Loucy (cell line): Measurements from ENCODE around the gene C17orf113.
A peak's percentile ranks its signal among the peaks of the same experiment; 100 is the strongest.
"Not testable (repeated sequence)": the region's sequence is repeated elsewhere in the genome, so short reads cannot be mapped to it uniquely, and the experiment has no call there.

Experiments
- H2AFZ ChIP-seq: fragments of 200-600 bp; sonication (generic); 2 replicates; pipeline ENCODE4 v1.6.0; 2016; ENCODE audit warnings: antibody characterized with exemption, mild to moderate bottlenecking, low read length, moderate library complexity
- H3F3A ChIP-seq: fragments of 200-600 bp; 2 replicates; pipeline ENCODE4 v1.6.0; 2016; ENCODE audit warnings: antibody characterized with exemption, low read depth, mild to moderate bottlenecking
- H3K27me3 ChIP-seq: fragments of 200-600 bp; sonication (generic); 2 replicates; pipeline ENCODE4 v1.6.1; 2014; ENCODE audit warnings: low read length, mild to moderate bottlenecking; ENCODE audit not compliant: insufficient read depth, poor library complexity, severe bottlenecking
- H3K36me3 ChIP-seq: fragments of 200-600 bp; sonication (generic); 2 replicates; pipeline ENCODE4 v1.6.1; 2016; ENCODE audit warnings: low read length; ENCODE audit not compliant: insufficient read depth
- H3K4me1 ChIP-seq: fragments of 200-600 bp; sonication (generic); 2 replicates; pipeline ENCODE4 v1.5.1; 2014; ENCODE audit warnings: low read length, mild to moderate bottlenecking; ENCODE audit not compliant: insufficient read depth, poor library complexity, severe bottlenecking
- H3K4me2 ChIP-seq: fragments of 200-600 bp; sonication (generic); 2 replicates; pipeline ENCODE4 v1.6.0; 2014; ENCODE audit warnings: antibody characterized with exemption, low read length, low read depth, mild to moderate bottlenecking; ENCODE audit not compliant: poor library complexity, severe bottlenecking
- H3K4me3 ChIP-seq: fragments of 200-600 bp; sonication (generic); 2 replicates; pipeline ENCODE4 v1.5.1; 2014; ENCODE audit warnings: low read length, mild to moderate bottlenecking, mixed read lengths; ENCODE audit not compliant: poor library complexity, severe bottlenecking
- H3K79me2 ChIP-seq: fragments of 200-600 bp; sonication (generic); 2 replicates; pipeline ENCODE4 v1.6.1; 2014; ENCODE audit warnings: low read length; ENCODE audit not compliant: insufficient read depth
- H3K9ac ChIP-seq: fragments of 200-600 bp; sonication (generic); 2 replicates; pipeline ENCODE4 v1.6.0; 2014; ENCODE audit warnings: mild to moderate bottlenecking, low read depth, low read length, moderate library complexity; ENCODE audit not compliant: poor library complexity, severe bottlenecking
- H3K9me2 ChIP-seq: fragments of 200-600 bp; sonication (generic); replicated peaks from 2 replicates; pipeline ENCODE4 v1.6.1; 2016; ENCODE audit warnings: low read depth, low read length, mixed read lengths
- H3K9me3 ChIP-seq: fragments of 200-600 bp; sonication (generic); 2 replicates; pipeline ENCODE4 v1.6.1; 2014; ENCODE audit warnings: mild to moderate bottlenecking, antibody characterized with exemption, low read length, low read depth; ENCODE audit not compliant: insufficient read depth
- H4K20me1 ChIP-seq: fragments of 200-600 bp; sonication (generic); 2 replicates; pipeline ENCODE4 v1.6.0; 2014; ENCODE audit warnings: antibody characterized with exemption, low read length, mild to moderate bottlenecking; ENCODE audit not compliant: insufficient read depth, poor library complexity, severe bottlenecking
- EZH2phosphoT487 ChIP-seq: fragments of 200-600 bp; IDR thresholded peaks from 2 replicates; pipeline ENCODE4 v1.6.1; 2018; ENCODE audit warnings: antibody characterized with exemption, mild to moderate bottlenecking, moderate library complexity, borderline replicate concordance
- TF ChIP-seq, protein P1 (sequence below): fragments of 200-600 bp; sonication (generic); conservative IDR thresholded peaks from 2 replicates; pipeline ENCODE4 v1.5.1; 2014; ENCODE audit warnings: mild to moderate bottlenecking, antibody characterized with exemption, low read length

Gene C17orf113

GRCh38 chr17:42025191-42025579 lies 25.2 kb downstream of the C17orf113 start:
- Histone ChIP-seq H3K4me3 (no peak overlapping the region), H3K4me1 (peaks cover 18% of the 10 kb centered on the region)

DNA sequence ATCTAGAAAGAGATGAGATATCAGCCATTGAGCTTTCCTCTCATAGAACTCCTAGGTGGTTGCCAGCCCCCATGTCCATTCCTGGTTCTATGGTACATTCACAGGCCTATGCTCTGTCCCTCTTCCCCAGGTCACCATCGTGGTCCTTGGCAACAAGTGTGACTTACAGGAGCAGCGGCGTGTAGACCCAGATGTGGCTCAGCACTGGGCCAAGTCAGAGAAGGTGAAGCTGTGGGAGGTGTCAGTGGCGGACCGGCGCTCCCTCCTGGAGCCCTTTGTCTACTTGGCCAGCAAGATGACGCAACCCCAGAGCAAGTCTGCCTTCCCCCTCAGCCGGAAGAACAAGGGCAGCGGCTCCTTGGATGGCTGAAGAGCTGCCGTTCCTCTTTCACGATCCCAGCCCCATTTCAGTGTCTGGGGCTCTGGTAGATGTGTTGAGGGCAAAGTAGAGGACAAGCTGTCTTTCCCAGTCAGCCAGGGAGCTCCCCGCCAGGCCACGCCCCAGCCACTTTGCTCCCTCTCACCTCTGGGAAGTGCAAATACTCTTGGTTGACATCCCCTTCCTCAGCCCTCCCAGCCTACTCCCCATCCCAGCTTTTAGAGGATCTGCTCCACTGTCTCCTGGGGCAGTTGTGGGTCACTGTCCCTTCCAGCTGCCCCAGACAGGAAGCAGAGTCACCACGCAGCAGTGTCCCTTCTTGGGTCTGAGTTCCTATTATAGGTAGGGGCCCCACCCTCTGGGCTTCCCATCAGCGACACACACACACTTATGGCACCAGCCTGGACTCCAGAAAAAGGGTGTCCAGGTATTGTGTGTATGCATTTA lies 26.7 kb downstream of the C17orf113 start:
- Histone ChIP-seq H3K9ac (no peak overlapping the region), H3K9me2 (no peaks in the 10 kb centered on the region), H3K9me3 (no peaks in the 10 kb centered on the region), H3K27me3 (no peaks in the 10 kb centered on the region), H3K4me1 (peaks cover 22% of the 10 kb centered on the region), H3K4me2 (no peak overlapping the region), H4K20me1 (no peaks in the 10 kb centered on the region), H2AFZ (no peak overlapping the region), H3K36me3 (peaks cover 6% of the 10 kb centered on the region; the same call in 1 of the 2 replicates), H3F3A (no peaks in the 10 kb centered on the region), H3K4me3 (no peak overlapping the region), H3K79me2 (peaks cover 20% of the 10 kb centered on the region)
- TF ChIP-seq EZH2phosphoT487, result no peak
- TF ChIP-seq, protein P1, sequence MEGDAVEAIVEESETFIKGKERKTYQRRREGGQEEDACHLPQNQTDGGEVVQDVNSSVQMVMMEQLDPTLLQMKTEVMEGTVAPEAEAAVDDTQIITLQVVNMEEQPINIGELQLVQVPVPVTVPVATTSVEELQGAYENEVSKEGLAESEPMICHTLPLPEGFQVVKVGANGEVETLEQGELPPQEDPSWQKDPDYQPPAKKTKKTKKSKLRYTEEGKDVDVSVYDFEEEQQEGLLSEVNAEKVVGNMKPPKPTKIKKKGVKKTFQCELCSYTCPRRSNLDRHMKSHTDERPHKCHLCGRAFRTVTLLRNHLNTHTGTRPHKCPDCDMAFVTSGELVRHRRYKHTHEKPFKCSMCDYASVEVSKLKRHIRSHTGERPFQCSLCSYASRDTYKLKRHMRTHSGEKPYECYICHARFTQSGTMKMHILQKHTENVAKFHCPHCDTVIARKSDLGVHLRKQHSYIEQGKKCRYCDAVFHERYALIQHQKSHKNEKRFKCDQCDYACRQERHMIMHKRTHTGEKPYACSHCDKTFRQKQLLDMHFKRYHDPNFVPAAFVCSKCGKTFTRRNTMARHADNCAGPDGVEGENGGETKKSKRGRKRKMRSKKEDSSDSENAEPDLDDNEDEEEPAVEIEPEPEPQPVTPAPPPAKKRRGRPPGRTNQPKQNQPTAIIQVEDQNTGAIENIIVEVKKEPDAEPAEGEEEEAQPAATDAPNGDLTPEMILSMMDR, result no peak

More at GRCh38 chr17:42025191-42025579, 25.2 kb downstream of the C17orf113 start:
- Histone ChIP-seq H3K9ac (no peak overlapping the region), H3K9me3 (no peaks in the 10 kb centered on the region), H3F3A (no peaks in the 10 kb centered on the region), H4K20me1 (no peaks in the 10 kb centered on the region), H3K79me2 (peaks cover 17% of the 10 kb centered on the region), H3K9me2 (no peaks in the 10 kb centered on the region), H3K36me3 (peaks cover 6% of the 10 kb centered on the region; the same call in 1 of the 2 replicates), H3K27me3 (no peaks in the 10 kb centered on the region), H3K4me2 (peak overlapping the region; percentile 16), H2AFZ (no peak overlapping the region)
- TF ChIP-seq, protein P1, result no peak
- TF ChIP-seq EZH2phosphoT487, result no peak

DNA sequence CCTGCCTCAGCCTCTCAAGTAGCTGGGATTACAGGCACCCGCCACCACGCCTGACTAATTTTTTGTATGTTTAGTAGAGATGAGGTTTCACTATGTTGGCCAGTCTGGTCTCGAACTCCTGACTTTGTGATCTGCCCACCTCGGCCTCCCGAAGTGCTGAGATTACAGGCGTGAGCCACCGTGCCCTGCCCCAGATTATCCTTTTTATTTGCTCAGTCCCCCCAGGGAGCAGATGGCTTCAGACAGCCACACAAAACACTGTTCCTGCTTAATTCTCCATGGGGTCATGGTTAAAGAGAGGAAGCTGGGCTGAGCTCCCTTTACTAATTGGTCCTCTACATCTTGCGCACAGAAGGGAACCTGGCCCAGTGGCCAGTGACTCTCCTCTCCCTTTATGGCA lies 29.6 kb downstream of the C17orf113 start:
- Histone ChIP-seq H3K4me3 (peak overlapping the region; percentile 94), H3K4me2 (peak overlapping the region; percentile 74), H3K4me1 (peaks cover 36% of the 10 kb centered on the region), H3K9ac (peak overlapping the region; percentile 96), H3K79me2 (peaks cover 42% of the 10 kb centered on the region)
- not testable (repeated sequence) for H3K27me3 ChIP-seq, H2AFZ ChIP-seq, H3K36me3 ChIP-seq, H3K9me2 ChIP-seq, H3F3A ChIP-seq, H3K9me3 ChIP-seq, H4K20me1 ChIP-seq
